GM18907 (cell line): Measurements from ENCODE around the gene JMJD1C.

ENCODE experiments used
- ATAC-seq: cut with Tn5 transposase; IDR thresholded peaks from one replicate; pipeline ENCODE4 v1.9.1; 2021; ENCODE audit warnings: mild to moderate bottlenecking, moderate library complexity; ENCODE audit not compliant: unreplicated experiment

Gene JMJD1C

GRCh38 chr10:63265683-63266235 is 200.0 kb downstream of the JMJD1C start:
- ATAC-seq, result no peak

- no peak for ATAC-seq
Observed at GRCh38 chr10:63265222-63265617, 200.6 kb downstream of the JMJD1C start.

GRCh38 chr10:63264617-63265221 is 201.1 kb downstream of the JMJD1C start:
- ATAC-seq, result no peak

GRCh38 chr10:63262430-63263073 is 203.2 kb downstream of the JMJD1C start:
- ATAC-seq, result no peak

GRCh38 chr10:63261496-63261895 is 204.3 kb downstream of the JMJD1C start:
- peak; percentile 43 for ATAC-seq

GRCh38 chr10:63260860-63261251 is 204.9 kb downstream of the JMJD1C start:
- no peak for ATAC-seq

GRCh38 chr10:63260103-63260859 is 205.5 kb downstream of the JMJD1C start:
- no peak for ATAC-seq

- ATAC-seq, result no peak
Observed at GRCh38 chr10:63258920-63259678, 206.7 kb downstream of the JMJD1C start.

GRCh38 chr10:63257778-63258177 is 208.0 kb downstream of the JMJD1C start:
- no peak for ATAC-seq

- ATAC-seq, result no peak
Observed at GRCh38 chr10:63256009-63256773, 209.6 kb downstream of the JMJD1C start.

GRCh38 chr10:63255316-63255715 is 210.5 kb downstream of the JMJD1C start:
- no peak for ATAC-seq

- ATAC-seq, result no peak
Observed at GRCh38 chr10:63253040-63253439, 212.7 kb downstream of the JMJD1C start.

GRCh38 chr10:63252095-63252762 is 213.5 kb downstream of the JMJD1C start:
- no peak for ATAC-seq

GRCh38 chr10:63250032-63250431 is 215.7 kb downstream of the JMJD1C start:
- ATAC-seq, result no peak

- ATAC-seq, result no peak
Observed at GRCh38 chr10:63247771-63248170, 218.0 kb downstream of the JMJD1C start.

GRCh38 chr10:63246356-63246755 is 219.4 kb downstream of the JMJD1C start:
- ATAC-seq, result no peak

- no peak for ATAC-seq
Observed at GRCh38 chr10:63241841-63242281, 223.9 kb downstream of the JMJD1C start.

- no peak for ATAC-seq
Observed at GRCh38 chr10:63240807-63241206, 225.0 kb downstream of the JMJD1C start.

- ATAC-seq, result no peak
Observed at GRCh38 chr10:63238501-63238900, 227.3 kb downstream of the JMJD1C start.

GRCh38 chr10:63237396-63237795 is 228.4 kb downstream of the JMJD1C start:
- ATAC-seq, result no peak
